ENCODE measurements around the gene NUDT15.

- TF ChIP-seq CTCF (IDR thresholded peaks at IDR 0.05; ENCODE audit: low read depth, low read length, poor library complexity, severe bottlenecking) = no peak
- TF ChIP-seq EZH2phosphoT487 (IDR thresholded peaks at IDR 0.05; ENCODE audit: borderline replicate concordance, low read length) = no peak
Measured at GRCh38 chr13:48055712-48056111, 18.2 kb downstream of the NUDT15 start.
